ENCODE results near the gene SLC30A2.

The SLC30A2 gene

DNA sequence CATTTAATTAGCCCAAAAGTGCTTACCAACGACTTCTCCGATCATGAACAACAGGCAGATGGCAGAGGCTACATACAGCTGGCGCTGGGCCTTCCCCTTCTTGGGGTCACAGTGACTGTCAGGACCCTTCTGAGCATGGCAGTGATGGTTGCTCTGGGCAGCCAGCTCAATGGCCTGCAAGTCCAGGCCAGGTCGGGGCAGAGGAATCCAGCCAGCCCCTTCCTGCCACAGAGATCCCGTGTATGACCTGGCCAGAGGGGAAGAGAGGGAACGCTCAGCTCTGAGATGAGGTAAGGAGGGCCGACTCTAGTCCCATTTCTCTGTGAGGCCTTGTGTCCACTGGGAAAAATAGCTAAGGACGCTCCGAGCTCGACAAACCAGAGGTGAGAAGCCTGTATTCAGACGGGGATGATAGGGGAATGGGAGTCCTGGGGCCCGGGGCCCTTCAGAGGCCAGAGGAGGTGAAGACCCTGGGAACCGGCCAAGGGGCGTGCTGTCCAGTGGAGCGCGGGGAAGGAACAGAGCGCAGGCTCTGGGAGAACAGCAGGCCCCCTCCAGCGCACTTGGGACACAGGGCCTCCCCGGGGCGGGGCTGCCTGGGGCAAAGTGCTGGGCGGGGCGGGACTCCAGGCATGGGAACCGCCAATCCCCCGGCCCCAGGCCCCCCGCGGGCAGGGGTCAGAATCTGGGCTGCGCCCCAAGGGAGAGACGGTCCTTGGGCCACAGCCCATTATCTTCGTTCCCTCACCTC, 772 bp downstream of the SLC30A2 start:
- TF ChIP-seq, protein P1, sequence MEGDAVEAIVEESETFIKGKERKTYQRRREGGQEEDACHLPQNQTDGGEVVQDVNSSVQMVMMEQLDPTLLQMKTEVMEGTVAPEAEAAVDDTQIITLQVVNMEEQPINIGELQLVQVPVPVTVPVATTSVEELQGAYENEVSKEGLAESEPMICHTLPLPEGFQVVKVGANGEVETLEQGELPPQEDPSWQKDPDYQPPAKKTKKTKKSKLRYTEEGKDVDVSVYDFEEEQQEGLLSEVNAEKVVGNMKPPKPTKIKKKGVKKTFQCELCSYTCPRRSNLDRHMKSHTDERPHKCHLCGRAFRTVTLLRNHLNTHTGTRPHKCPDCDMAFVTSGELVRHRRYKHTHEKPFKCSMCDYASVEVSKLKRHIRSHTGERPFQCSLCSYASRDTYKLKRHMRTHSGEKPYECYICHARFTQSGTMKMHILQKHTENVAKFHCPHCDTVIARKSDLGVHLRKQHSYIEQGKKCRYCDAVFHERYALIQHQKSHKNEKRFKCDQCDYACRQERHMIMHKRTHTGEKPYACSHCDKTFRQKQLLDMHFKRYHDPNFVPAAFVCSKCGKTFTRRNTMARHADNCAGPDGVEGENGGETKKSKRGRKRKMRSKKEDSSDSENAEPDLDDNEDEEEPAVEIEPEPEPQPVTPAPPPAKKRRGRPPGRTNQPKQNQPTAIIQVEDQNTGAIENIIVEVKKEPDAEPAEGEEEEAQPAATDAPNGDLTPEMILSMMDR (IDR thresholded peaks at IDR 0.05; ENCODE audit: insufficient read depth, low read length) = no peak
- no peak for TF ChIP-seq GABPA (IDR thresholded peaks at IDR 0.05; ENCODE audit: low read depth)
- TF ChIP-seq POLR2AphosphoS5 (IDR thresholded peaks at IDR 0.05; ENCODE audit: low read depth) = no peak
- TF ChIP-seq, protein P2, sequence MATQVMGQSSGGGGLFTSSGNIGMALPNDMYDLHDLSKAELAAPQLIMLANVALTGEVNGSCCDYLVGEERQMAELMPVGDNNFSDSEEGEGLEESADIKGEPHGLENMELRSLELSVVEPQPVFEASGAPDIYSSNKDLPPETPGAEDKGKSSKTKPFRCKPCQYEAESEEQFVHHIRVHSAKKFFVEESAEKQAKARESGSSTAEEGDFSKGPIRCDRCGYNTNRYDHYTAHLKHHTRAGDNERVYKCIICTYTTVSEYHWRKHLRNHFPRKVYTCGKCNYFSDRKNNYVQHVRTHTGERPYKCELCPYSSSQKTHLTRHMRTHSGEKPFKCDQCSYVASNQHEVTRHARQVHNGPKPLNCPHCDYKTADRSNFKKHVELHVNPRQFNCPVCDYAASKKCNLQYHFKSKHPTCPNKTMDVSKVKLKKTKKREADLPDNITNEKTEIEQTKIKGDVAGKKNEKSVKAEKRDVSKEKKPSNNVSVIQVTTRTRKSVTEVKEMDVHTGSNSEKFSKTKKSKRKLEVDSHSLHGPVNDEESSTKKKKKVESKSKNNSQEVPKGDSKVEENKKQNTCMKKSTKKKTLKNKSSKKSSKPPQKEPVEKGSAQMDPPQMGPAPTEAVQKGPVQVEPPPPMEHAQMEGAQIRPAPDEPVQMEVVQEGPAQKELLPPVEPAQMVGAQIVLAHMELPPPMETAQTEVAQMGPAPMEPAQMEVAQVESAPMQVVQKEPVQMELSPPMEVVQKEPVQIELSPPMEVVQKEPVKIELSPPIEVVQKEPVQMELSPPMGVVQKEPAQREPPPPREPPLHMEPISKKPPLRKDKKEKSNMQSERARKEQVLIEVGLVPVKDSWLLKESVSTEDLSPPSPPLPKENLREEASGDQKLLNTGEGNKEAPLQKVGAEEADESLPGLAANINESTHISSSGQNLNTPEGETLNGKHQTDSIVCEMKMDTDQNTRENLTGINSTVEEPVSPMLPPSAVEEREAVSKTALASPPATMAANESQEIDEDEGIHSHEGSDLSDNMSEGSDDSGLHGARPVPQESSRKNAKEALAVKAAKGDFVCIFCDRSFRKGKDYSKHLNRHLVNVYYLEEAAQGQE (IDR thresholded peaks at IDR 0.05; ENCODE audit: insufficient replicate concordance, low read depth) = no peak
- TF ChIP-seq SPI1 (IDR thresholded peaks at IDR 0.05; ENCODE audit: borderline replicate concordance, low read depth) = no peak
- H3K27me3 ChIP-seq (ENCODE audit: insufficient read depth, poor library complexity, severe bottlenecking) = peaks cover 38% of the 10 kb centered on the region
- H3K4me3 ChIP-seq (replicated peaks; ENCODE audit: insufficient read depth, low read length) = no peak overlapping the region
- DNase-seq (ENCODE audit: low read depth in 1 of 2, low spot score in 1 of 2) = no peak
- H3K27ac ChIP-seq (replicated peaks) = no peak overlapping the region

DNA sequence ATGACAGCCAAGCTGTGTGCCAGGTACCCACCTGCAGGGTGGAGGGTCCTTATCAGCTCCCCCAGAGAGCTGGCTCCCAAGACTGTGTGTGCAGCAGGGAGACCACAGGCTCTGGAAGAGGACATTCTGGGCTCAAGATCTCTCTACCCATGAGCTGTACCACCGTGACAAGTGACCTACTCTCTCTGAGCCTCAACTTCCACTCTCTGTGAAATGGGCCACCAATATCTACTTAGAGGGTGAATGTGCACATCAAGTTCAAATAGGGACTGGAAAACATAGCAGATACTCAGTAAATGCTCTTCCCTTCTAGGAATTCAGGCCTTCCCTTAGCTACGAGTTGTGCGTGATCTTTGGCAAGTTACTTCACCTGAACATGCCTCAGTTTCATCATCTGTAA, 1.5 kb downstream of the SLC30A2 start:
- TF ChIP-seq, protein P2 (IDR thresholded peaks at IDR 0.05; ENCODE audit: insufficient replicate concordance, low read depth) = no peak
- TF ChIP-seq SPI1 (IDR thresholded peaks at IDR 0.05; ENCODE audit: borderline replicate concordance, low read depth) (no peak), GABPA (IDR thresholded peaks at IDR 0.05; ENCODE audit: low read depth) (no peak), POLR2AphosphoS5 (IDR thresholded peaks at IDR 0.05; ENCODE audit: low read depth) (no peak)
- TF ChIP-seq, protein P1 (IDR thresholded peaks at IDR 0.05; ENCODE audit: insufficient read depth, low read length) = no peak
- DNase-seq (ENCODE audit: low read depth in 1 of 2, low spot score in 1 of 2) = no peak
- Histone ChIP-seq H3K4me3 (replicated peaks; ENCODE audit: insufficient read depth, low read length) (no peak overlapping the region), H3K27ac (replicated peaks) (no peak overlapping the region), H3K27me3 (ENCODE audit: insufficient read depth, poor library complexity, severe bottlenecking) (peaks cover 38% of the 10 kb centered on the region)

DNA sequence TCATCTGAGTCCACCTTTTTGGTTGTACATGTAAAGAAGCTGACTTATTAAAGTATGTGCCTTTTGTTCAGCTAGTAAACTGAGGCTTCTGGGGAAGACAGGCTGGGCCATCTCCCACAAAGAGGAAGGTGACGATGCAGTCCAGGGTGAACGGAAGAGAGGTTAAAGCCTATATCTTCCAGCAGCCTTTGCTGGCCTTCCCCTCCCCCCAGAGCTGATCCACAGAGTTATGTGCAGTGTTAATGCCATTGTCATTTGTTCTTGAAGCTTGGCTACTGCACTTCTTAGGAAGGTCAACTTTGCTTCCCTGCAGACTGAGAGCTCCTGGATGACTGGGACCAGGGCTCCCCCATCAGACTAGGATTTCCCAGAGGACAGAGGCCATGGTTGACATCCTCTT, 2.2 kb downstream of the SLC30A2 start:
- TF ChIP-seq, protein P1 (IDR thresholded peaks at IDR 0.05; ENCODE audit: insufficient read depth, low read length) = no peak
- no peak for TF ChIP-seq SPI1 (IDR thresholded peaks at IDR 0.05; ENCODE audit: borderline replicate concordance, low read depth)
- TF ChIP-seq, protein P2 (IDR thresholded peaks at IDR 0.05; ENCODE audit: insufficient replicate concordance, low read depth) = no peak
- TF ChIP-seq GABPA (IDR thresholded peaks at IDR 0.05; ENCODE audit: low read depth) = no peak
- no peak for TF ChIP-seq POLR2AphosphoS5 (IDR thresholded peaks at IDR 0.05; ENCODE audit: low read depth)
- DNase-seq (ENCODE audit: low read depth in 1 of 2, low spot score in 1 of 2) = no peak
- Histone ChIP-seq H3K4me3 (replicated peaks; ENCODE audit: insufficient read depth, low read length) (no peak overlapping the region), H3K27ac (replicated peaks) (no peak overlapping the region), H3K27me3 (ENCODE audit: insufficient read depth, poor library complexity, severe bottlenecking) (peaks cover 38% of the 10 kb centered on the region)

All from HL-60 (cell line).